H1 (cell line): ENCODE results near the gene CYP4Z1. TPM values are rescaled to one million over a fixed set of nuclear protein-coding genes. Genes with fewer than 3 reads are reported as not detected.

Experiments used
- CTCF ChIA-PET: fragments of 300-600 bp; sonication (Branson Sonifier 250); formaldehyde crosslinking; loops from one replicate; lab custom pipeline; 2021; ENCODE audit not compliant: partially characterized antibody; lab: Charles Lee
- POLR2A ChIA-PET: fragments of 300-600 bp; sonication (Branson Sonifier 250); formaldehyde crosslinking; loops from one replicate; lab custom pipeline; 2021; ENCODE audit warnings: inconsistent platforms; ENCODE audit not compliant: partially characterized antibody; lab: Charles Lee
- DNase-seq, 2 experiments: peaks; one replicate each; pipeline versions ENCODE4 v3.0.0 to v3.0.0-alpha.2; 2010 to 2022; ENCODE audit warnings: low spot score in 2 of 2, low read depth in 1 of 2, mixed read lengths in 1 of 2
- FAIRE-seq: peaks from 2 replicates; lab custom pipeline; 2011; peaks lifted over from hg19 to GRCh38; lab: Jason Lieb, UNC
- H2AFZ ChIP-seq: 2 replicates; pipeline ENCODE4 v1.8.1; 2012; ENCODE audit warnings: low read length, inconsistent platforms
- H2AK5ac ChIP-seq: 2 replicates; pipeline ENCODE4 v1.6.1; 2013; ENCODE audit warnings: low read depth, low read length
- H2BK120ac ChIP-seq: replicated peaks from 2 replicates; pipeline ENCODE3; 2013; ENCODE audit warnings: low read depth, low read length, inconsistent platforms
- H2BK12ac ChIP-seq: 2 replicates; pipeline ENCODE4 v1.6.1; 2013; ENCODE audit warnings: low read depth, low read length
- H2BK15ac ChIP-seq: 2 replicates; pipeline ENCODE4 v1.6.1; 2013; ENCODE audit warnings: low read length
- H2BK20ac ChIP-seq: 2 replicates; pipeline ENCODE4 v1.6.1; 2013; ENCODE audit warnings: low read length
- H2BK5ac ChIP-seq: 2 replicates; pipeline ENCODE4 v1.6.1; 2013; ENCODE audit warnings: low read depth, low read length
- H3K14ac ChIP-seq: 2 replicates; pipeline ENCODE4 v1.6.1; 2013; ENCODE audit warnings: inconsistent platforms; ENCODE audit not compliant: insufficient read length
- H3K18ac ChIP-seq: 2 replicates; pipeline ENCODE4 v1.6.1; 2013; ENCODE audit warnings: low read length; ENCODE audit errors: extremely low read depth
- H3K23ac ChIP-seq: 2 replicates; pipeline ENCODE4 v1.6.1; 2013; ENCODE audit warnings: inconsistent platforms; ENCODE audit not compliant: insufficient read length
- H3K23me2 ChIP-seq: 2 replicates; pipeline ENCODE4 v1.6.1; 2013; ENCODE audit warnings: low read depth, low read length
- H3K27ac ChIP-seq: 2 replicates; pipeline ENCODE4 v1.6.1; 2011; ENCODE audit warnings: low read depth, low read length, inconsistent platforms
- H3K27me3 ChIP-seq, 4 experiments: replicated peaks in 1 of 4; 1 replicate in 1 of 4; 2 replicates in 3 of 4; pipeline versions ENCODE4 v1.6.1 to v1.8.1; 2011 to 2013; ENCODE audit warnings: low read length in 3 of 4, mild to moderate bottlenecking in 3 of 4, inconsistent platforms in 2 of 4, mixed read lengths in 2 of 4, moderate library complexity in 1 of 4; ENCODE audit not compliant: control insufficient read depth in 3 of 4, insufficient read depth in 3 of 4; ENCODE audit errors: extremely low read depth in 1 of 4
- H3K36me3 ChIP-seq, 4 experiments: 2 replicates each; pipeline versions ENCODE4 v1.6.1 to v1.8.1; 2011 to 2013; ENCODE audit warnings: mild to moderate bottlenecking in 4 of 4, low read length in 3 of 4, moderate library complexity in 2 of 4, control low read depth in 1 of 4, inconsistent platforms in 1 of 4; ENCODE audit not compliant: insufficient read depth in 4 of 4, control insufficient read depth in 2 of 4
- H3K4ac ChIP-seq: replicated peaks from 2 replicates; pipeline ENCODE3; 2013; ENCODE audit warnings: low read length, low read depth, mixed read lengths, inconsistent platforms; ENCODE audit not compliant: insufficient read length
- H3K4me1 ChIP-seq, 4 experiments: replicated peaks in 1 of 4; 1 replicate in 1 of 4; 2 replicates in 3 of 4; pipeline versions ENCODE4 v1.6.1 to v1.8.1; 2011 to 2013; ENCODE audit warnings: low read length in 3 of 4, inconsistent platforms in 2 of 4, mixed read lengths in 1 of 4; ENCODE audit not compliant: insufficient read depth in 4 of 4, control insufficient read depth in 3 of 4
- H3K4me2 ChIP-seq, 2 experiments: 2 replicates each; pipeline versions ENCODE4 v1.6.1 to v1.8.1; 2011 to 2013; ENCODE audit warnings: low read depth in 2 of 2, low read length in 2 of 2, control low read depth in 1 of 2, inconsistent platforms in 1 of 2, mild to moderate bottlenecking in 1 of 2; ENCODE audit not compliant: insufficient read depth in 1 of 2
- H3K4me3 ChIP-seq, 4 experiments: fragments of 200-600, 300-600 bp in 1 of 4; sonication (generic), shearing (Covaris generic), sonication (Bioruptor Twin) in 1 of 4; 2 replicates each; pipeline versions ENCODE4 v1.5.1 to v1.8.1; 2011 to 2016; ENCODE audit warnings: low read length in 4 of 4, low read depth in 3 of 4, control low read depth in 2 of 4, inconsistent platforms in 2 of 4, mild to moderate bottlenecking in 2 of 4, mixed read lengths in 1 of 4, moderate library complexity in 1 of 4; ENCODE audit not compliant: insufficient read depth in 2 of 4; ENCODE audit errors: extremely low read depth in 1 of 4
- H3K56ac ChIP-seq: replicated peaks from 2 replicates; pipeline ENCODE3; 2013; ENCODE audit warnings: low read depth, mild to moderate bottlenecking, mixed read lengths, low read length, inconsistent platforms; ENCODE audit not compliant: insufficient read length
- H3K79me1 ChIP-seq: 2 replicates; pipeline ENCODE4 v1.6.1; 2013; ENCODE audit warnings: low read depth, low read length, control low read depth
- H3K79me2 ChIP-seq, 2 experiments: 2 replicates each; pipeline versions ENCODE4 v1.6.1 to v1.8.1; 2012 to 2013; ENCODE audit warnings: low read length in 2 of 2, mild to moderate bottlenecking in 2 of 2, inconsistent platforms in 1 of 2; ENCODE audit not compliant: insufficient read depth in 2 of 2, control insufficient read depth in 1 of 2
- H3K9ac ChIP-seq, 4 experiments: replicated peaks in 1 of 4; 1 replicate in 1 of 4; 2 replicates in 3 of 4; pipeline versions ENCODE4 v1.6.1 to v1.8.1; 2011 to 2013; ENCODE audit warnings: low read depth in 3 of 4, low read length in 3 of 4, control low read depth in 2 of 4, mild to moderate bottlenecking in 2 of 4, moderate library complexity in 2 of 4, inconsistent platforms in 1 of 4; ENCODE audit errors: extremely low read depth in 1 of 4
- H3K9me3 ChIP-seq, 2 experiments: 2 replicates each; pipeline versions ENCODE4 v1.6.1 to v1.8.1; 2012 to 2013; ENCODE audit warnings: mild to moderate bottlenecking in 2 of 2, moderate library complexity in 2 of 2, control low read depth in 1 of 2, inconsistent platforms in 1 of 2, low read depth in 1 of 2, low read length in 1 of 2, mixed read lengths in 1 of 2; ENCODE audit not compliant: insufficient read depth in 2 of 2
- H4K20me1 ChIP-seq, 2 experiments: replicated peaks in 1 of 2; 2 replicates each; pipeline versions ENCODE3 to v1.8.1; 2011 to 2013; ENCODE audit warnings: inconsistent platforms in 2 of 2, low read length in 2 of 2, mild to moderate bottlenecking in 1 of 2; ENCODE audit not compliant: insufficient read depth in 2 of 2, control insufficient read depth in 1 of 2
- H4K5ac ChIP-seq: 2 replicates; pipeline ENCODE4 v1.6.1; 2013; ENCODE audit warnings: low read length, low read depth, mixed read lengths, inconsistent platforms; ENCODE audit not compliant: insufficient read length
- H4K8ac ChIP-seq: 2 replicates; pipeline ENCODE4 v1.8.0; 2013; ENCODE audit warnings: mild to moderate bottlenecking, moderate library complexity, low read length, inconsistent platforms; ENCODE audit not compliant: insufficient read depth; ENCODE audit errors: extremely low read depth
- H4K91ac ChIP-seq: replicated peaks from 2 replicates; pipeline ENCODE3; 2013; ENCODE audit warnings: low read length, mixed read lengths, inconsistent platforms; ENCODE audit not compliant: insufficient read length
- BRCA1 ChIP-seq: IDR thresholded peaks from 2 replicates; pipeline ENCODE4 v1.6.1; 2012; ENCODE audit warnings: low read depth, low read length, improper control_type of control experiment
- KDM1A ChIP-seq: fragments of 200-600, 300-600 bp; sonication (generic); IDR thresholded peaks from 2 replicates; pipeline ENCODE4 v1.7.1; 2016; ENCODE audit warnings: mild to moderate bottlenecking, low read length, borderline replicate concordance
- MAFK ChIP-seq: IDR thresholded peaks from 2 replicates; pipeline ENCODE4 v1.6.1; 2012; ENCODE audit warnings: low read depth, mild to moderate bottlenecking, improper control_type of control experiment, low read length
- NRF1 ChIP-seq: IDR thresholded peaks from 2 replicates; pipeline ENCODE4 v1.6.1; 2011; ENCODE audit warnings: mild to moderate bottlenecking, low read depth, low read length, improper control_type of control experiment
- POLR2AphosphoS5 ChIP-seq: IDR thresholded peaks from 2 replicates; pipeline ENCODE4 v1.6.1; 2011; ENCODE audit warnings: low read depth, low read length
- RFX5 ChIP-seq: IDR thresholded peaks from 2 replicates; pipeline ENCODE4 v1.6.1; 2011; ENCODE audit warnings: low read depth, low read length, improper control_type of control experiment, borderline replicate concordance
- SRF ChIP-seq: IDR thresholded peaks from 2 replicates; pipeline ENCODE4 v1.6.1; 2011; ENCODE audit warnings: mild to moderate bottlenecking, low read depth, low read length, moderate library complexity
- polyA plus RNA-seq, 7 experiments: library from polyadenylated mRNA; depleted of rRNA in 3 of 7; stranded (reverse) in 5 of 7; unstranded in 2 of 7; fragments of >200 nt in 5 of 7; fragments of 200-250 nt in 2 of 7; gene quantifications; 1 replicate in 5 of 7; 2 replicates in 1 of 7; 4 replicates in 1 of 7; pipeline versions ENCODE4 v1.2.1 to v1.2.3, GENCODE V29; 2011 to 2013; ENCODE audit warnings: missing spikeins in 2 of 7, mixed read lengths in 2 of 7
- total RNA-seq: library from RNA; stranded (reverse); fragmentation: NEBNext Ultra II Directional; extraction: Animal tissue kit (Norgen Biotek cat#: 25700); gene quantifications from 2 replicates; pipeline ENCODE4 v1.2.1, GENCODE V29; 2021

Gene CYP4Z1
- total and polyA plus RNA-seq, 2 of the 8 experiments (the other 6 are each of a cell fraction or from before 2014, with no cell fraction given): not detected

DNA sequence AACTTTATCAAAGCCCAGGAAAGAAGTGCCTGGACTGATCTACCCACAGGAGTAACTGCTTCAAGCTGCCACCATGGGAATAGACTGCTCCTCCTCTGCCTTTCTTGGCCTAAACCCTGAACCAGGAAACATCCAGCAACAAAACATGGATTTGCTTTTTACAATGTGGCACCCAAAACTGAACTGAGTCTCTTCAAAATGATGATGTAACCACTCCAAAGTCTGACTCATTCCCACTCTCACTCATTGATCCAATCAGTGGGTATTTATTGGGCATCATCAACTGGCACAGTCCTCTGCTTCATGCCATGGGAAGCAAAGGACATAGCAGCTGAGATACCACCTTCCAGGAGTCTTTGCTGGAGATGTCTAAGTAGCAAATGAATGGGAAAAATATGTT, 93.7 kb downstream of the CYP4Z1 start:
- H3K4me3 ChIP-seq: no peak overlapping the region
- H3K27me3 ChIP-seq: no peaks in the 10 kb centered on the region
- H3K4me1 ChIP-seq: no peaks in the 10 kb centered on the region
- CTCF ChIA-PET: interaction anchor here (0.5 kb wide), 1 partner anchor 36 kb away, joined by 3 read pairs; no protein-coding TSS in a partner anchor
- peaks cover under 1% of the 10 kb centered on the region in 2 experiments; a peak in 2 of 4 replicates for H3K9me3 ChIP-seq
- H2BK12ac ChIP-seq: no peak overlapping the region
- H3K14ac ChIP-seq: no peak overlapping the region
- no peak overlapping the region for H3K18ac ChIP-seq
- H4K91ac ChIP-seq: no peak overlapping the region
- no peak overlapping the region for H2BK15ac ChIP-seq
- no peak overlapping the region for H3K4me2 ChIP-seq
- no peak overlapping the region for H4K5ac ChIP-seq
- no peak for FAIRE-seq
- no peak overlapping the region for H3K4ac ChIP-seq
- H3K79me2 ChIP-seq: no peaks in the 10 kb centered on the region
- no peak overlapping the region for H2BK120ac ChIP-seq
- H2AFZ ChIP-seq: no peak overlapping the region
- POLR2A ChIA-PET: no interaction called here
- no peaks in the 10 kb centered on the region for H3K36me3 ChIP-seq
- H3K23me2 ChIP-seq: no peaks in the 10 kb centered on the region
- H3K9ac ChIP-seq: no peak overlapping the region
- no peak overlapping the region for H4K8ac ChIP-seq
- H3K56ac ChIP-seq: no peak overlapping the region
- no peaks in the 10 kb centered on the region for H4K20me1 ChIP-seq
- H2BK20ac ChIP-seq: no peak overlapping the region
- no peak overlapping the region for H3K23ac ChIP-seq
- no peak for DNase-seq
- no peak overlapping the region for H2AK5ac ChIP-seq
- no peak overlapping the region for H3K27ac ChIP-seq
- H2BK5ac ChIP-seq: no peak overlapping the region
- H3K79me1 ChIP-seq: no peaks in the 10 kb centered on the region
- TF ChIP-seq KDM1A (no peak), NRF1 (no peak), SRF (no peak), POLR2AphosphoS5 (no peak), BRCA1 (no peak), RFX5 (no peak), MAFK (no peak)
